Measurements from ENCODE around the gene TMEM63A.

TMEM63A gene

GRCh38 chr1:225871359-225872074, 10.7 kb downstream of the TMEM63A start:
- TF ChIP-seq, protein P1, sequence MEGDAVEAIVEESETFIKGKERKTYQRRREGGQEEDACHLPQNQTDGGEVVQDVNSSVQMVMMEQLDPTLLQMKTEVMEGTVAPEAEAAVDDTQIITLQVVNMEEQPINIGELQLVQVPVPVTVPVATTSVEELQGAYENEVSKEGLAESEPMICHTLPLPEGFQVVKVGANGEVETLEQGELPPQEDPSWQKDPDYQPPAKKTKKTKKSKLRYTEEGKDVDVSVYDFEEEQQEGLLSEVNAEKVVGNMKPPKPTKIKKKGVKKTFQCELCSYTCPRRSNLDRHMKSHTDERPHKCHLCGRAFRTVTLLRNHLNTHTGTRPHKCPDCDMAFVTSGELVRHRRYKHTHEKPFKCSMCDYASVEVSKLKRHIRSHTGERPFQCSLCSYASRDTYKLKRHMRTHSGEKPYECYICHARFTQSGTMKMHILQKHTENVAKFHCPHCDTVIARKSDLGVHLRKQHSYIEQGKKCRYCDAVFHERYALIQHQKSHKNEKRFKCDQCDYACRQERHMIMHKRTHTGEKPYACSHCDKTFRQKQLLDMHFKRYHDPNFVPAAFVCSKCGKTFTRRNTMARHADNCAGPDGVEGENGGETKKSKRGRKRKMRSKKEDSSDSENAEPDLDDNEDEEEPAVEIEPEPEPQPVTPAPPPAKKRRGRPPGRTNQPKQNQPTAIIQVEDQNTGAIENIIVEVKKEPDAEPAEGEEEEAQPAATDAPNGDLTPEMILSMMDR (IDR thresholded peaks at IDR 0.05; ENCODE audit: insufficient read depth, missing control alignments): no peak
- DNase-seq (ENCODE audit: insufficient read length, low spot score) (no peak), FAIRE-seq (no peak)

- FAIRE-seq: peak; percentile 83
- TF ChIP-seq, protein P1 (IDR thresholded peaks at IDR 0.05; ENCODE audit: insufficient read depth, missing control alignments): no peak
- DNase-seq (ENCODE audit: insufficient read length, low spot score): no peak
These were observed 11.3 kb downstream of the TMEM63A start for GRCh38 chr1:225870911-225871310.

DNA sequence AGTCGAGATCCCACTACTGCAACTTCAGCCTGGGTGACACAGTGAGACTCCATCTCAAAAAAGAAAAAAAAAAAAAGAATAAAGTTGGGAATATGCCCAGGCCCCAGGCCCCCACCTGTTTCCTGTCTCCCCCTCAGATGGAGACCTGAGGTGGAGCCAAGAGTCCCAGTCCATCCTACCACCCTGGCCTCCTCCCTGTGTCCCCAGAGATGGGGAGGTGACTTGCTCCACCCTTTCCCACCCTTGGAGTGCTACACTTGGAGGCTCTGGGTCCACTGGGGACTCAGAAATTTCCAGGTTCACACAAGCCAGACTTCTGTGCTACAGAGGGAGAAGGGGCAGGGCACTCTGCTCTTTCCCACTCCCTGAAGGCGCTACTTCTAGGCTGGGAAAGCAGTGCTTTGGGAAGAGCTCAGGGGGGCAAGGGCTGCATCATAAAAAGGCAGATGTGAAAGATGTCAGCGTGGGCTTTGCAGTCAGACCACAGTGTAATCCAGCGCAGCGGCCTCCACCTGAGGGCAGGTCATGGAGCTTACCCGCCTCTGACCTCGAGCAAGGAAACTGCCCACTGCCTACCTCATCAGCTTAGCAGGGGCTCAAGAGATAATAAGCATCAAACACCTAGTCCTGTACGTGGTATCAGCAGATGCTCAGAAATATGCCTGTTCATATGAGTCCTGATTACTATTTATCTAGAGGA, 13.4 kb downstream of the TMEM63A start:
- DNase-seq (ENCODE audit: insufficient read length, low spot score): no peak
- FAIRE-seq: peak; percentile 98
- TF ChIP-seq, protein P1 (IDR thresholded peaks at IDR 0.05; ENCODE audit: insufficient read depth, missing control alignments): no peak

DNA sequence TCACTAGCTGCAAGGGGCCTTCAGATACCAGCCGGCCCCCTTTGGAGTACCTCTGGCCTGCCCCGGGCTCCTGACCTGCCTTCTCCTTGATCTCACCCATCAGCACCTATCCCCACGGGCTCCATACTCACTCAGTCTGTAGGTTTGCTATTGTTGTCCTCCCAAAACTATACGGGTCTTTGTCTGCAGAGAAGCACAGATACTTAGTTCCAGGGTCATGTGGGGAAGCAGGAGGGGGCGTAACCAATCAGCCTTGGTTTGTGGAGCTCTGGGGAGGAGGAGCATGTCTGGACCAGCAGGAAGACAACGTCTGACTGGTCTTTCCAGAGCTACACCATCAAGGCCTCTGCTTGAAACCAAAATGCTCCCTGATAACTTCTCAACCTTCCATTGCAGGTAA, 15.2 kb downstream of the TMEM63A start:
- DNase-seq (ENCODE audit: insufficient read length, low spot score): no peak
- FAIRE-seq: no peak
- TF ChIP-seq, protein P1 (IDR thresholded peaks at IDR 0.05; ENCODE audit: insufficient read depth, missing control alignments): no peak

- FAIRE-seq: no peak
- DNase-seq (ENCODE audit: insufficient read length, low spot score): no peak
- TF ChIP-seq, protein P1 (IDR thresholded peaks at IDR 0.05; ENCODE audit: insufficient read depth, missing control alignments): no peak
These were observed 15.9 kb downstream of the TMEM63A start for GRCh38 chr1:225866061-225866837.

- TF ChIP-seq, protein P1 (IDR thresholded peaks at IDR 0.05; ENCODE audit: insufficient read depth, missing control alignments): no peak
- no peak for FAIRE-seq
These were observed 16.7 kb downstream of the TMEM63A start for GRCh38 chr1:225865514-225865913.

More at GRCh38 chr1:225865514-225865913, 16.7 kb downstream of the TMEM63A start:
- no peak for DNase-seq (ENCODE audit: insufficient read length, low spot score)

Measured in D721Med (cell line).